NCI-H524 treated with DMSO at 0.1 percent for 48 hours (cell line): ENCODE data around the gene VCAM1.

Source experiments
- DNase-seq: peaks from one replicate; lab custom pipeline; 2025; lab: John Stamatoyannopoulos, UW

VCAM1 gene

GRCh38 chr1:100722221-100722620 is 2.7 kb downstream of the VCAM1 start:
- DNase-seq = no peak

DNA sequence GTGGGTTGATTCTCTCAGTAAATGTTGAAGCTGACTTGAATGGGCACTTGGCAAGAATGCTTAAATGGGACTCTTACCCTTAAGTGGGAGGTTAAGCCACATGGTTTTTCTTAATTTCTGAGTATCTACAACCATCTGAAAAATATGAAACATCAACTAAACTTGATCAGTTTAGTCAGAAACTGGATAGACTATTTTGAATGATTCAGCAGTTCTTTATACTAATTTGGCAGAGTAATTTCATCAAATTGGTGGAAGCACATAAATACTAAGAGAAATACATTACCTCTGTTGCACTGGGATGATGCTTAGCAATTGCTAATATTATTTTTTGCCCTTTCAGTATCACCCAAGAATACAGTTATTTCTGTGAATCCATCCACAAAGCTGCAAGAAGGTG is 4.7 kb downstream of the VCAM1 start:
- DNase-seq = no peak

DNA sequence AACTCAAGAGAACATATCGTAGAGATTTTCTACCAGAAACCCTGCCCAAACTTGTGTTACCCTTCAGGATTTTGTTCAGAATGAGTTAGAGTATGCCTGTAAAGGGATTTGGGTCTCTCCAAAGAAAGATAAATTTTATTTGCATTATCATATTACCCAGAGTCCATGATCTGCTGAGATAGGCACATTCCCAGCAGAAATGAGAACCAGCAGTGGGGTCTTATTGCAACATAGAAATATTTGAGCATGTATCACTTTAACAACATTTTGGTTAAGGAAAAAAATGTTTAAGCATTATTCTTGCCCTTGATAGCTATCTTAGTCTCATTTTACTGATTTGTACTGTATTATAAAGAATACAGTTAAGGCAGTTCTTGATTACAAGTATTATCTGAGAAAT is 10.6 kb downstream of the VCAM1 start:
- no peak for DNase-seq

- DNase-seq = no peak
Measured at GRCh38 chr1:100731309-100731708, 11.8 kb downstream of the VCAM1 start.

- no peak for DNase-seq
Measured at GRCh38 chr1:100731758-100732157, 12.2 kb downstream of the VCAM1 start.

- no peak for DNase-seq
Measured at GRCh38 chr1:100734676-100735075, 15.1 kb downstream of the VCAM1 start.

DNA sequence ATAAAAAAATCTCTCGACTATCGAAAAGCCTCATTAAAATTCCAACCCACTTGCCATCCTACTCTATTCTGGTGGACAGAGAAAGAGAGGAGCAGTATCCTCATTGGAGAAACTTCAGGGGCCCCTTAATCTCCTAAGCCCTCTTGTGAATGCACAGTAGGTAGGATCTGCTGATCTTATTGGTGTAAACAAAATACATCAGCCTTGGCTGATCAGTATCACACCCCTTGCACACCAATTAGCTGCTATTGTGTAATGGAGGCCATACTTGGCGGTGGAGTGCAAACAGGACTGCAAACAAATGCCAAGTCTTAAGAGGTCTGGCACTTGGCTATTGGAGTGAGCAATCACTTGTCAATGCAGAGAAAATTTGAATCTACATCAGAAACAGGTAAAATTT is 15.7 kb downstream of the VCAM1 start:
- DNase-seq = no peak

- DNase-seq = no peak
Measured at GRCh38 chr1:100736324-100736723, 16.8 kb downstream of the VCAM1 start.

DNA sequence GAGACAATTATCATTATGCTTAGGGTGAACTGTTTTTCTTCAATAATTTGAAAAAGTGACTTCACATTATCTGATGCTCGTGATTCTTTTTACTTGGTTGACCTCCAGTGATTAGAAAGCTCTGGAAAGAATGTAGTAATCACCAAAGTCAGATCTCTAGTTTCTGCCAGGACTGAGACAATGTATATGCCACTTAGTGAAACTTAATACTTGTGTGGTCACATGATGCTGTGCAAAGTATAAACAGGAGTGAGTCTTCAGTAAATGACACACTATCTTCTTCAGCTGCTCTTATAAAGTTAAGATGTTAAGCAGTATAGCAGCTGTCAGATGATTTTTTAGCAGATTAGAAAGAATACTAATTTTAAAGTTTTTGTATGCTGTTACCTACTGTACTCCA is 17.2 kb downstream of the VCAM1 start:
- DNase-seq = peak; percentile 67

GRCh38 chr1:100746542-100746932 is 27.0 kb downstream of the VCAM1 start:
- DNase-seq = no peak

- DNase-seq = no peak
Measured at GRCh38 chr1:100747771-100748170, 28.2 kb downstream of the VCAM1 start.

GRCh38 chr1:100750005-100750885 is 30.7 kb downstream of the VCAM1 start:
- no peak for DNase-seq

DNA sequence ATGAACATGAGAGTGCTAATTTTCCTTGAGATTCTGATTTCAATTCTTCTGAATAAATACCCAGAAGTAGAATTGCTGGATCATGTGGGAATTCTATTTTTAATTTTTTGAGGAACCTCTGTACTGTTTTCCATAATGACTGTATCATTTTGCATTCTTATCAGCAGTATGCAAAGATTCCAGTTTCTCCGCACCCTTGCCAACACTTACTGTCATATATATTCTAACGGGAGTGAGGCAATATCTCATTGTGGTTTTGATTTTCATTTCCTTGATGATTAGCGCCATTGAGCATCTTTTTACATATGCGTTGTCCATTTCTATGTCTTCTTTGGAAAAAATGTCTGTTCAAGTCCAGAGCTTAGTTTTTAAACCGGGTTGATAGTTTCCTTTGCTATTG is 33.2 kb downstream of the VCAM1 start:
- DNase-seq = no peak

DNA sequence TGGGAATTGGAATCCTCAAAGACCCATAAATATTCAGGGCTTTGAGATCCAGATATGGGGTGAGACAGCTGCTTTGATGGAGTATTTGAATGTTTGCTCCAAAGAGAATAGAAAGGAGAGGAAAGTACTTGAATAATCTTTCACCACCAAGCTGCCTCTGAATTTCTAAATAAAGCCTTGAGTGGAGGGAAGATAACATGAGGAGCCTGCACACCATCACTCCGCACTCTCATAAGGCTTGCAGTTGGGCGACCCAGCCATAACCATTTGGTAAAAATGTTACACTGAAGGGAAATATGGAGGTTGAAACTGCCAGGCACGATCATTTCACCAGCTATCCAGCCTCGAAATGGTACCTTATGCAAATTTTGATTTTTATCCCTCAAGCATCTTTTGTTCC is 38.4 kb downstream of the VCAM1 start:
- DNase-seq = no peak

- no peak for DNase-seq
Measured at GRCh38 chr1:100759188-100759587, 39.6 kb downstream of the VCAM1 start.

GRCh38 chr1:100760511-100760910 is 41.0 kb downstream of the VCAM1 start:
- DNase-seq = peak; percentile 2

DNA sequence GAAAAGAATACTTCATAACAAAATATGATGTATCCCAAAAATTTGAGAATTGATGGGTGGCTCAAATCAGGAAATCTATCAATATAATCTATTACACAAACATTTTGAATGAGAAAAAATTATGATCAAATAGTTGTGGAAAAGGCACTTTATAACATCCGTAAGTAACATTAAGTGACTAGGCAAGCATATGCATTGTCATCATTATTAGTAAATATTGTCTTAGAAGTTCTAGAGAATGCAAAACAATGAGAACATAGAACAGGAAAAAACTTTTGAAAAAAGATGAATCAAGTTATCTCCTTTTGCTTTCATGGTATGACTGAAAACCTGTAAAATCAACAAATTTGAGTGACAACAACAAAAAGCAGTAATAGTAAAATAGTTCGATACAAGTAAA is 42.9 kb downstream of the VCAM1 start:
- DNase-seq = no peak

DNA sequence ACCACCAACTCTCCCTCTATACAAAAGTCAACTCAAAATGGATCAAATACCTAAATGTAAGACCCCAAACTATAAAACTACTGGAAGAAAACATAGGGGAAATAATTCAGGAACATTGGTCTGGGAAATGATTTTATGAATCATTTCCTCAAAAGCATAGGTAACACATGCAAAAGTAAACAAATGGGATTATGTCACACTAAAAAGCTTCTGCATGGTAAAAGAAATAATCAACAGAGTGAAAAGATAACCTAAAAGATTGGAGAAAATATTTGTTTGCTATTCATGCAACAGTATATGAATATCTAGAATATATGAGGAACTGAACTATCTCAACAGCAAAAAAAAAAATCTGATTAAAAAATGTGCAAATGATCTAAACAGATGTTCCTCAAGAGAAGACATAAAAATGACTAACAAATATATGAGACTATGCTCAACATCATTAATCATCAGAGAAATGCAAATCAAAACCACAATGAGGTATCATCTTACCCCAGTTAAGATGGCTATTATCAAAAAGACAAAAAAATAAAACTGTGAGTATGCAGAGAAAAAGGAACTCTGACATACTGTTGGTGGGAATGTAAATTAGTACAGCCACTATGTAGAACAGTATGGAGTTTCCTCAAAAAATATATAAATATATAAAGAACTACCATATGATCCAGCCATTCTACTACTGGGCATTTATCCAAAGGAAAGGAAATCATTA is 47.8 kb downstream of the VCAM1 start:
- no peak for DNase-seq

DNA sequence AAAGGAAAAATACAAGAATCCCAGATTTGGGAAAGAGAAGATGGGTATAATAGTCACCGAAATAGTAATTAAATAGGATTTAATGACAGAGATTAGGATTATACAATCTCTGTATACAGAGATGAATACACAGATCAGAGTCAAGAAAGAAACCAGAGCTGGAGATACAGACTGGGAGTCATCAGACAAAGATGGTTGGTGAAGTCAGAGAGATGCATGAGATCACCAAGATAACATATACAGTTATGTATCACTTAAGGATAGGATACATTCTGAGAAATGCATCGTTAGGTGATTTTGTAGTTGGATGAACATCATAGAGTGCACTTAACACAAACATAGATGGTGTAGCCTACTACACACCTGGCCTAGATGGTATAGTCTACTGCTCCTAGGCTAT is 49.8 kb downstream of the VCAM1 start:
- no peak for DNase-seq

GRCh38 chr1:100769906-100770646 is 50.5 kb downstream of the VCAM1 start:
- no peak for DNase-seq

DNA sequence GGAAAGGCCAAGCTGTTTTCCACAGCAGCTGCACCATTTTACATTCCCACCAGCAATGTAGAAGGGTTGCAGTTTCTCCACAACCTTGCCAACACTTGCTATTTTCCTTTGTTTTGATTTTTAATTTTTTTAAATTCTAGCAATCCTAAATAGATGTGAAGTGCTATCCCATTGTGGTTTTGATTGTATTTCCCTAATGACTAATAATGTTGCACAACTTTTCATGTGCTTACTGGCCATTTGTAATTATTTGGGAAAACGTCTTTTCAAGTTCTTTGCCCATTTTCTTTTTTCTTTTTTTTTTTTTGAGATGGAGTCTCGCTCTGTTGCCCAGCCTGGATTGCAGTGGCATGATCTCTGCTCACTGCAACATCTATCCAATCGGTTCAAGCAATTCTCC is 53.9 kb downstream of the VCAM1 start:
- DNase-seq = no peak

DNA sequence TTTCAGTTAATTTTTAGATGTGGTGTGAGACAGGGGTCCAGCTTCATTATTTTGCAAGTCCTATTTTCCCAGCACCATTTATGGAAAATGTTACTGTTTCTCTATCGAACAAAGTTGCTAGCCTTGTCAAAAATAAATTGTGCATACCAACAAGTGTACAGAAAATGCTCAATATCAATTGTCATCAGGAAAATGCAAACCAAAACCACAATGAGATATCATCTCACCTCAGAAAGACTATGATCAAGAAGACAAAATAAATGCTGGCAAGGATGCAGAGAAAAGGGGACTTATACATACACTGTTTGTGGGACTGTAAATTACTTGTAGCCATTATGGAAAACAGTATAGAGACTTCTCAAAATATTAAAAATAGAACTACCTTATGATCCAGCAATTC is 54.8 kb downstream of the VCAM1 start:
- DNase-seq = no peak

DNA sequence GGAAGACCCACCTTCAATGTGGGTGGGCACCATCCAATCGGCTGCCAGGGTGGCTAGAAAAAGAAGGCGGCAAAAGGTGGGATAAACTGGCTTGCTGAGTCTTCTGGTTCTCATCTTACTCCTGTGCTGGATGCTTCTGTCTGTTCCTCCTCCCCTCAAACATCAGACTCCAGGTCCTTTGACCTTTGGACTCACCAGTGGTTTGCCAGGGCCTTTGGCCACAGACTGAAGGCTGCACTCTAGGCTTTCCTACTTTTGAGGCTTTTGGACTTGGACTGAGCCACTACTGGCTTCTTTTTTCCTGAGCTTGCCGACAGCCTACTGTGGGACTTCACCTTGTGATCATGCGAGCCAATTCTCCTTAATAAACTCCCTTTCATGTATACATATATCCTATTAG is 55.9 kb downstream of the VCAM1 start:
- no peak for DNase-seq
